Erythroblast (primary cell): ENCODE data around the gene CCER1.

Experiments
- GATA1 ChIP-seq: IDR thresholded peaks from 2 replicates; pipeline ENCODE4 v1.6.1; 2011; ENCODE audit warnings: low read depth, mild to moderate bottlenecking, control low read depth, low read length, moderate library complexity
- POLR2A ChIP-seq: IDR thresholded peaks from 2 replicates; pipeline ENCODE4 v1.6.1; 2011; ENCODE audit warnings: mild to moderate bottlenecking, low read length

- TF ChIP-seq POLR2A, result no peak
- no peak for TF ChIP-seq GATA1
Observed at GRCh38 chr12:90990611-90991010, 35.6 kb upstream of the CCER1 start.
